HG03064 (cell line): ENCODE results near the gene GSDME.

Experiments used
- ATAC-seq: cut with Tn5 transposase; IDR thresholded peaks from one replicate; pipeline ENCODE4 v1.9.1; 2021; ENCODE audit warnings: low read depth; ENCODE audit not compliant: unreplicated experiment

GSDME gene

GRCh38 chr7:24773646-24774045 lies 16.4 kb upstream of the GSDME start:
- no peak for ATAC-seq

DNA sequence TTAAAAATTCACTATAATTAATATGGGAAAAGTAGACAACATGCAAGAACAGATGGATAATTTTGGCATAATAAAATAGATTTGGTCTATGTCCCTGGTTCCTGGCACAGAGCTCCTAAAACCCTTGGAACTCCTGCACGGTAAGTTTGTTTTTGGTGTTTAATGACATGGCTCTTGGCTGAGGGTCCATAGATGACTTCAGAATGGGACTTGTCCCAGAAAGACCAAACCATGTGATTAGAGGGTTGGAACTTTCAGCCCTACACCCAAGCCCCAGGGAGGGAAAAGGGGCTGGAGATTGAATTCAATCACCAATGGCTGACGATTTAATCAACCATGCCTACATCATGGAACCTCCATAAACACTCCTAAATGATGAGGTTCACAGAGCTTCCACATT lies 12.6 kb upstream of the GSDME start:
- ATAC-seq, result no peak

GRCh38 chr7:24769014-24769830 lies 12.0 kb upstream of the GSDME start:
- no peak for ATAC-seq

- no peak for ATAC-seq
Observed at GRCh38 chr7:24767878-24768569, 10.8 kb upstream of the GSDME start.

DNA sequence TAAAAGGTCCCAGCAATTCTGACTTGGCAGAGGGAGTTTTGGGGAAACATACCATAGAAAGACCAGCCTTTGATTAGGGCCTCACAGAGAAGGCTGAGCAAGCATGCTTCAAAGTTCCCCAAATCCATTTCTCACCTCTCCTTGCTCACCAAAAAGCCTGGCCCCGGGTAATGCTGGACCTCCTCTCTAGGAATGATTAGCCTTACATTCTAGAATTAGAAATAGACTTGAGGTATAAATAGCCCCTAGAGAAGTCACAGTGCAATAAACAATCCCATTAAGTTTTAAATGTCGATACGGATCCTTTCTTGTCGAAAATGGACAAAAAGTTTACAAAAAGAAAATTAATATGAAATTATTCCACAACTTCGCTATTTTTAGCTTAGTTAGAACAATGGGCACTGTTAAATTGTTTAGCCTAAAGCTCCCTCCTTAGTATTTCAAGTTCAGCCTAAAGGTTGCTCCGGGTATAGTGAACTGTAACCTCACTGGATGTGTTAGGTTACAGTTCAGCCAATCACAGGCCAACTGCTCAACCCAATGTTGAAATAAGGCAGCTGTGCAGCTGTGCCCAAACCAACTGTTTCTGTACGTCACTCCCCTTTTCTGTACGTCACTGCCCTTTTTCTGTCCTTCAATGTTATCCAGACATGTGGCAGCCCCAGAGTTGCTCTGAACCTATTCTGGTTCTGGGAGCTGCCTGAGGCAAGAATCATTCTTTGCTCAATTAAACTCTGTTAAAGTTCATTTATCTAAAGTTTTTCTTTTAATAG lies 7.9 kb upstream of the GSDME start:
- no peak for ATAC-seq

DNA sequence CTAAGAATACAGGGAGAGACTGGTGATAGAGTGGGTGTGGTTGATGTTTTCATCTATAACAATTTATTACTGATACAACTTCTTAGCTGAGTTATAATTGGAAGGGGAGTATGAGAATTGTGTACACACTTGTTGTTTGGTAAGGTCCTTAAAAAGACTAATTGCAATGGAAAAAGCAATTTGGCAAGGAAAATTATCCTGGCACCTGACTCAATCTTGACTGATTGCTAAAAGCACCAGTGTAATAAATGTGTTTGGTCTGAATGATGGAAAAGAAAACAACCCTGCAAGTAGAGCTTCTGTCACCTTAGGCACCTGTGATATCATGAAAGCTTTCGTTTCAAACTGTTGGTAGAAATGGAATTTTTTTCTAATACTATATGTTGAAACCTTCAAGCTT lies 6.7 kb upstream of the GSDME start:
- no peak for ATAC-seq

- ATAC-seq, result no peak
Observed at GRCh38 chr7:24763303-24763901, 6.1 kb upstream of the GSDME start.

DNA sequence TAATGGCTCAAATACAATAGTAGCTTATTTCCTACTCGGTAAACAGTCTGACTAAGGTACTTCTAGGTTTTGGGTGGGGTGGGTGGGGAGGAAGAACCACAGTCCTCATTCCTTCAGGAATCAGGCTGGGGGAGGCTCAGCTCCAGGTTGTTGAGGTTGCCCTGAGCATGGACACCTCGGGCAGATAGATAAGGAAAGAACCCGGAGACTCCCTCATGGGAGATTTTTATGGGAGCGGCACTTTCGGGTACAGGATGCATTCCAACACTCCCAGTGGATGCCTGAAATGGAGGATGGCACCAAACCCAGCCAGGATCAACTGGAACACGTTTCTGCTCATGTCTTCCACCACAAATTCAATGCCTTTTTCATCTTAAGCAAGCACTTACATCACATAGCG lies 5.5 kb upstream of the GSDME start:
- ATAC-seq, result no peak

- no peak for ATAC-seq
Observed at GRCh38 chr7:24760968-24761367, 3.7 kb upstream of the GSDME start.

- no peak for ATAC-seq
Observed at GRCh38 chr7:24756545-24757352, 515 bp downstream of the GSDME start.

DNA sequence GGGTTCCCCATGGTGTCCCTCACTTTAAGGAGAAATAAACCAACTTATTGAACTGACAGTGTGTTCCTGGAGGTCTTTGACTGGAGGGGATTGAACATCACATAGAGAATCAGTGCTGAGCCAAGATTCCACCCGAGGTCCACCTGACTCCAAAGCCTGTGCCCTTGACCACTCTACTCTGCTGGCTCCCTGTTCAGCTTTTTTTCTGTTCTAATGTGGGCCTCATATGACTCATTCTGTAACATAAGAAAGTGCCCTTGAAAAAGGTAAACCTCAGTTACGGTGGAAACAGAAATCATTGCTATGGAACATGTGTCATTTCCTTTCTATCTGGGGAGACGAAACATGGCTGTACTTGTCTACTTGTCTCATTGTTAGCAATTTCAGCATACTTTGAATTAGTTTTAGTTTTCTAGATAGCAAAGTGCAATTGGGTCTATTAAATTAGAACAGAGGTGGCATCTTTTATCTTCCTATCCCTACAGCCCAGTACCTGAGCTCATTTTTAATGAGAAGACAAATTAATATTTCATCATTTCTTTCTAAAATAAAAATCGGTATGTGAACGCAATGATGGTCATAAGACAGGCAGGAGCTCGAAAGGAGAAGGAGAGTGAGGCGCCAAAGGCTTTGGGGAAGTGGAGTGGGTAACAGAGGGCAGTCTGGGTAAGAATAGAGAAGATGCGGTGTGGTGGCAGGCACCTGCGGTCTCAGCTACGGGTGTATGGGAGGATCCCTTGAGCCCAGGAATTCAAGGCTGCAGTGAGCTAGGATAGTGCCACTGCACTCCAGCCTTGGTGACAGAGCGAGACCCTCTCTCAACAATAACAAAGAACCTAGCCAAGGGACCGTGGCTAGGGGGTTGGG lies 1.5 kb downstream of the GSDME start:
- ATAC-seq, result peak; percentile 62

- ATAC-seq, result no peak
Observed at GRCh38 chr7:24754906-24755506, 2.3 kb downstream of the GSDME start.

- no peak for ATAC-seq
Observed at GRCh38 chr7:24752073-24752800, 5.0 kb downstream of the GSDME start.

- ATAC-seq, result no peak
Observed at GRCh38 chr7:24751484-24751883, 5.8 kb downstream of the GSDME start.

GRCh38 chr7:24750441-24751055 lies 6.7 kb downstream of the GSDME start:
- no peak for ATAC-seq

- ATAC-seq, result no peak
Observed at GRCh38 chr7:24748521-24748920, 8.7 kb downstream of the GSDME start.

DNA sequence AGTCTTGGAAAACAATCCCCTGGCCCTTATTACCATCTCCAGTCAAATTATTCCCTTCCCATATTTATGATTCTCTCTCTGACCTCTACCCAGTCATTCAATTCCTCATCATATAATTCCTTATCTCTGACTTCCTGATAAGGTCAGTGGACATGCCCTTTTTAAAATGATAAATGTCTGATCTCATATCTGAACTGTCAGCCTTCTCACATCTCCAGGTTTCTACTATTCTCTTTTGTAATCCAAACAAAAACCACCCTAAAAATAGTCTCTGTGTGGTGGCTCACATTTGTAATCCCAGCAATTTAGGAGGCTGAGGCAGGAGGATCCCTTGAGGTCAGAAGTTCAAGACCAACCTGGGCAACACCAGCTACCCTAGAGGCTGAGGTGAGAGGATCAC lies 11.9 kb downstream of the GSDME start:
- ATAC-seq, result no peak

DNA sequence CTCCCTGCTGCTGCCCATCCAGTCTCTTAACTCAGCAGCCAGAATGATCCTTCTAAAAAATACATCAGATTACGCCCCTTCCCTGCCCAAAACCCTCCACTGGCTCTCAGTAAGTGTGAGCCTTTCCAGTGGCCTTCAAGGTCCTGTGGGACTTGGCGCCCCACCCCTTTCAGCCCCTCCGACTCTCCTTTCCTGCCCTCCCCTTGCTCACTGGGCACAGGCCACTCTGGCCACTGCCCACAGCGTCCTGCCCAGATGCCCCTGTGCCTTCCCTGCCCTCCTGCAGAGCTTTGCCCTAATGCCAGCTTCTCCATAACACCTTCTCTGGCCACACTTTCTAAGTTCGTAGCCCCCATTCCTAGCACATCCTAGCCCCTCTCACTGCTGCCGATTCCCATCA lies 13.8 kb downstream of the GSDME start:
- no peak for ATAC-seq
